Caco-2 (cell line): Measurements from ENCODE around the gene FADS6. TPM values are rescaled to one million over a fixed set of nuclear protein-coding genes. Genes with fewer than 3 reads are reported as not detected.

Source experiments
- BruUV-seq: library from RNA; stranded (reverse); fragments of 400-500 nt; replicated peaks from 2 replicates; lab custom pipeline; 2021; lab: Mats Ljungman, UMichigan
- CTCF ChIA-PET: fragments of 300-600 bp; sonication (Branson Sonifier 250); formaldehyde crosslinking; loops from one replicate; lab custom pipeline; 2022; ENCODE audit warnings: antibody characterized with exemption; lab: Charles Lee
- POLR2A ChIA-PET: fragments of 300-600 bp; sonication (Branson Sonifier 250); formaldehyde crosslinking; loops from one replicate; lab custom pipeline; 2022; ENCODE audit warnings: antibody characterized with exemption; lab: Charles Lee
- DNase-seq, 2 experiments: peaks; one replicate each; pipeline versions ENCODE4 v3.0.0 to v3.0.0-alpha.2; 2020 to 2022
- H3K27me3 ChIP-seq: replicated peaks from 2 replicates; pipeline ENCODE4 v1.6.0; 2011; ENCODE audit warnings: low read length; ENCODE audit not compliant: control insufficient read depth, insufficient read depth
- H3K36me3 ChIP-seq: 2 replicates; pipeline ENCODE4 v1.5.1; 2011; ENCODE audit warnings: low read length; ENCODE audit not compliant: control insufficient read depth, insufficient read depth
- H3K4me1 ChIP-seq: fragments of 250-450 bp; sonication (Bioruptor Pico); 2 replicates; pipeline ENCODE4 v1.5.1; 2020; ENCODE audit warnings: mild to moderate bottlenecking
- H3K4me3 ChIP-seq: 2 replicates; pipeline ENCODE4 v1.5.1; 2011; ENCODE audit warnings: low read depth, mild to moderate bottlenecking, control low read depth, low read length
- H3K9me3 ChIP-seq: fragments of 250-450 bp; sonication (Bioruptor Pico); 2 replicates; pipeline ENCODE4 v1.5.1; 2020; ENCODE audit warnings: mild to moderate bottlenecking, moderate library complexity
- H3K27ac Mint-ChIP-seq: one replicate; pipeline ENCODE4 v1.8.0; 2022; ENCODE audit warnings: mixed read lengths; ENCODE audit not compliant: unreplicated experiment
- H3K27me3 Mint-ChIP-seq: one replicate; pipeline ENCODE4 v1.8.0; 2022; ENCODE audit warnings: mixed read lengths; ENCODE audit not compliant: insufficient read depth, unreplicated experiment
- H3K36me3 Mint-ChIP-seq: one replicate; pipeline ENCODE4 v1.8.0; 2022; ENCODE audit warnings: mild to moderate bottlenecking, mixed read lengths; ENCODE audit not compliant: insufficient read depth, unreplicated experiment
- H3K4me1 Mint-ChIP-seq: one replicate; pipeline ENCODE4 v1.8.0; 2022; ENCODE audit warnings: low read depth, mixed read lengths; ENCODE audit not compliant: unreplicated experiment
- H3K4me3 Mint-ChIP-seq: one replicate; pipeline ENCODE4 v1.8.0; 2022; ENCODE audit warnings: mild to moderate bottlenecking, moderate library complexity, mixed read lengths; ENCODE audit not compliant: unreplicated experiment
- H3K9me3 Mint-ChIP-seq: one replicate; pipeline ENCODE4 v1.8.0; 2022; ENCODE audit warnings: mixed read lengths; ENCODE audit not compliant: unreplicated experiment
- CTCF ChIP-seq, 2 experiments: fragments of 200-600 bp in 1 of 2; IDR thresholded peaks; 1 replicate in 1 of 2; 2 replicates in 1 of 2; pipeline versions ENCODE4 v1.5.1 to v1.8.0; 2011 to 2022; ENCODE audit warnings: antibody characterized with exemption in 1 of 2, control low read depth in 1 of 2, inconsistent platforms in 1 of 2, low read depth in 1 of 2, low read length in 1 of 2, mild to moderate bottlenecking in 1 of 2, moderate library complexity in 1 of 2; ENCODE audit not compliant: insufficient read depth in 1 of 2, severe bottlenecking in 1 of 2, unreplicated experiment in 1 of 2
- intact Hi-C: fragments of 100-400 bp; cut with micrococcal nuclease; formaldehyde crosslinking; loops from one replicate; pipeline ENCODE4 v1.10.0; 2022; ENCODE audit not compliant: unreplicated experiment
- total RNA-seq: library from RNA; stranded (reverse); gene quantifications from 2 replicates; pipeline ENCODE4 v1.2.3, GENCODE V29; 2022

FADS6 gene
- total RNA-seq, 1 experiment from 2014 or later = 2.6 TPM

- BruUV-seq = no TSS peak
- POLR2A ChIA-PET = no interaction called here
- Histone ChIP-seq H3K27me3 (peaks cover 1% of the 10 kb centered on the region; the same call in 1 of the 2 replicates), H3K4me1 (peaks cover 6% of the 10 kb centered on the region; the same call in 1 of the 2 replicates), H3K9me3 (no peaks in the 10 kb centered on the region), H3K36me3 (no peaks in the 10 kb centered on the region), H3K4me3 (no peak overlapping the region)
- DNase-seq = no peak
- Mint-ChIP-seq H3K4me1 (no peaks in the 10 kb centered on the region), H3K27ac (no peak overlapping the region), H3K9me3 (no peaks in the 10 kb centered on the region), H3K4me3 (no peak overlapping the region), H3K27me3 (peaks cover 6% of the 10 kb centered on the region), H3K36me3 (peaks cover 4% of the 10 kb centered on the region)
- CTCF ChIA-PET = interaction anchor here (0.5 to 2.3 kb wide), 2 partner anchors 38 to 76 kb away, joined by 3 to 10 read pairs; no protein-coding TSS in a partner anchor
- TF ChIP-seq CTCF (IDR thresholded peaks at IDR 0.05; ENCODE audit: insufficient read depth in 1 of 2, low read depth in 1 of 2, low read length in 1 of 2, severe bottlenecking in 1 of 2, unreplicated experiment in 1 of 2) = no peak
- intact Hi-C loops = no loop called here
Measured at GRCh38 chr17:74919440-74920305, 26.2 kb upstream of the FADS6 start.

- H3K4me3 ChIP-seq = no peak overlapping the region
- peaks cover 3% of the 10 kb centered on the region; the same call in 1 of the 2 replicates for H3K4me1 ChIP-seq
- TF ChIP-seq CTCF (IDR thresholded peaks at IDR 0.05; ENCODE audit: insufficient read depth in 1 of 2, low read depth in 1 of 2, low read length in 1 of 2, severe bottlenecking in 1 of 2, unreplicated experiment in 1 of 2) = no peak
- no TSS peak for BruUV-seq
- ChIA-PET POLR2A (no interaction called here), CTCF (interaction anchor here (0.5 to 2.3 kb wide), 2 partner anchors 39 to 75 kb away, joined by 3 to 10 read pairs; no protein-coding TSS in a partner anchor)
- no peaks in the 10 kb centered on the region for H3K9me3 ChIP-seq
- Mint-ChIP-seq H3K36me3 (peaks cover 9% of the 10 kb centered on the region), H3K4me3 (no peak overlapping the region), H3K4me1 (no peaks in the 10 kb centered on the region), H3K27ac (no peak overlapping the region), H3K9me3 (no peaks in the 10 kb centered on the region), H3K27me3 (peaks cover 4% of the 10 kb centered on the region)
- intact Hi-C loops = no loop called here
- no peak for DNase-seq
- H3K27me3 ChIP-seq = 0 out of 2 replicates have a peak, but pooled peaks cover 1% of the 10 kb centered on the region
- no peaks in the 10 kb centered on the region for H3K36me3 ChIP-seq
Measured at GRCh38 chr17:74918906-74919305, 25.5 kb upstream of the FADS6 start.

GRCh38 chr17:74917430-74917829, 24.0 kb upstream of the FADS6 start:
- peaks cover under 1% of the 10 kb centered on the region for H3K27me3 Mint-ChIP-seq
- no peaks in the 10 kb centered on the region for H3K9me3 Mint-ChIP-seq
- no peak for TF ChIP-seq CTCF (IDR thresholded peaks at IDR 0.05; ENCODE audit: insufficient read depth in 1 of 2, low read depth in 1 of 2, low read length in 1 of 2, severe bottlenecking in 1 of 2, unreplicated experiment in 1 of 2)
- H3K36me3 Mint-ChIP-seq = peaks cover 10% of the 10 kb centered on the region
- H3K27ac Mint-ChIP-seq = no peak overlapping the region
- BruUV-seq = no TSS peak
- CTCF ChIA-PET = no interaction called here
- no peaks in the 10 kb centered on the region for H3K4me1 ChIP-seq
- intact Hi-C loops = no loop called here
- no peaks in the 10 kb centered on the region for H3K36me3 ChIP-seq
- 0 out of 2 replicates have a peak, but pooled peaks cover 1% of the 10 kb centered on the region for H3K27me3 ChIP-seq
- H3K9me3 ChIP-seq = peaks cover 2% of the 10 kb centered on the region; the same call in 1 of the 2 replicates
- POLR2A ChIA-PET = no interaction called here
- H3K4me3 Mint-ChIP-seq = no peak overlapping the region
- H3K4me3 ChIP-seq = no peak overlapping the region
- DNase-seq = no peak
- H3K4me1 Mint-ChIP-seq = peaks cover under 1% of the 10 kb centered on the region
